ENCODE results near the gene SLC38A10. TPM values are rescaled to one million over a fixed set of nuclear protein-coding genes. Genes with fewer than 3 reads are reported as not detected.

SLC38A10 gene
- total RNA-seq, 4 donors from 2014 or later, result 37.8 to 49.8 (median 45.3) TPM

DNA sequence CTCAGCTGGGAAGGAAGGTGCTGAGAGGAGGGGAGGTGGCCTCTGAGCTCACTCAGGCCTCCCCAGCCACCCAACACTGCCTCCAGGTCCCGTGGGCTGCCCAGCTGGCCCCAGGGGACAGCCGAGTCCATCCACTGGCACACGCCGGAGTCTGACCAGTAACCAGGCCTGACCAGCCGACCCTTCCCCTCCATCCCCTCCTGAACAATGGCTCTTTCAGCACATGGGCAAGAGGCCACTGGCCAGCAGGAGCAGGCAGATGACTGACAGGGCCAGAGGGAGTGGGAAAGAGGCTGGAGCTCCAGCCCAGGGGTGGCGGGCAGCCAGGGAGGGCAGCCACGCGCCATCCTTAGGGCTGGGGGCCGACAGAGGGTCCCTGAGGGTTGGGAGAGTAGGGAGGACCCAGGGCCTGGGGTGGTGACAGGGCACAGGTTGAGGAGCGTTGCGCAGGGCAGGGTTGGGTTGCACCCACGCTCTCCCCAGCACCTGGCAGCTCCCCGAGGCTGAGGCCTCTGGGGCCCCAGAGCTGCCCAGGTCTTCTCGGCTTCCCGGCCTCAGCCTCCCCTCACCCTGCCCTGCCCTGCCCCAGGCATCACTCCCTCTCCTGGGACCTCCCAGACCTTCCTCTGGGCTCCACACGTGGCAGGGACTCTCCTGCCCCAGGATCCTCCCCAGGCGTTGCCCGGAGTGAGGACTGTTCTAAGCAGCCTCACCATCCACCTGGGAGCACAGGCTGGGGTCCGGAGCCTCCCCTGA lies 20.2 kb upstream of the SLC38A10 start:
- no peak overlapping the region for H3K27ac ChIP-seq
- no peak overlapping the region for H3K4me3 ChIP-seq
- no peak for TF ChIP-seq POLR2A (IDR thresholded peaks at IDR 0.05)
- TF ChIP-seq, protein P1, sequence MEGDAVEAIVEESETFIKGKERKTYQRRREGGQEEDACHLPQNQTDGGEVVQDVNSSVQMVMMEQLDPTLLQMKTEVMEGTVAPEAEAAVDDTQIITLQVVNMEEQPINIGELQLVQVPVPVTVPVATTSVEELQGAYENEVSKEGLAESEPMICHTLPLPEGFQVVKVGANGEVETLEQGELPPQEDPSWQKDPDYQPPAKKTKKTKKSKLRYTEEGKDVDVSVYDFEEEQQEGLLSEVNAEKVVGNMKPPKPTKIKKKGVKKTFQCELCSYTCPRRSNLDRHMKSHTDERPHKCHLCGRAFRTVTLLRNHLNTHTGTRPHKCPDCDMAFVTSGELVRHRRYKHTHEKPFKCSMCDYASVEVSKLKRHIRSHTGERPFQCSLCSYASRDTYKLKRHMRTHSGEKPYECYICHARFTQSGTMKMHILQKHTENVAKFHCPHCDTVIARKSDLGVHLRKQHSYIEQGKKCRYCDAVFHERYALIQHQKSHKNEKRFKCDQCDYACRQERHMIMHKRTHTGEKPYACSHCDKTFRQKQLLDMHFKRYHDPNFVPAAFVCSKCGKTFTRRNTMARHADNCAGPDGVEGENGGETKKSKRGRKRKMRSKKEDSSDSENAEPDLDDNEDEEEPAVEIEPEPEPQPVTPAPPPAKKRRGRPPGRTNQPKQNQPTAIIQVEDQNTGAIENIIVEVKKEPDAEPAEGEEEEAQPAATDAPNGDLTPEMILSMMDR (IDR thresholded peaks at IDR 0.05), result no peak
- no peaks in the 10 kb centered on the region for H3K27me3 ChIP-seq
- no peak for DNase-seq
- H3K4me1 ChIP-seq, result peaks cover 0 to 16% (median 7%) of the 10 kb centered on the region in 3 donors
- WGBS, 2 donors, result 70 to 71% methylated on average over 2 to 5 of the region's 19 CpGs
- no peaks in the 10 kb centered on the region for H3K36me3 ChIP-seq
- no peaks in the 10 kb centered on the region for H3K9me3 ChIP-seq
- intact Hi-C loops (cut with DNase I), result no loop called here

DNA sequence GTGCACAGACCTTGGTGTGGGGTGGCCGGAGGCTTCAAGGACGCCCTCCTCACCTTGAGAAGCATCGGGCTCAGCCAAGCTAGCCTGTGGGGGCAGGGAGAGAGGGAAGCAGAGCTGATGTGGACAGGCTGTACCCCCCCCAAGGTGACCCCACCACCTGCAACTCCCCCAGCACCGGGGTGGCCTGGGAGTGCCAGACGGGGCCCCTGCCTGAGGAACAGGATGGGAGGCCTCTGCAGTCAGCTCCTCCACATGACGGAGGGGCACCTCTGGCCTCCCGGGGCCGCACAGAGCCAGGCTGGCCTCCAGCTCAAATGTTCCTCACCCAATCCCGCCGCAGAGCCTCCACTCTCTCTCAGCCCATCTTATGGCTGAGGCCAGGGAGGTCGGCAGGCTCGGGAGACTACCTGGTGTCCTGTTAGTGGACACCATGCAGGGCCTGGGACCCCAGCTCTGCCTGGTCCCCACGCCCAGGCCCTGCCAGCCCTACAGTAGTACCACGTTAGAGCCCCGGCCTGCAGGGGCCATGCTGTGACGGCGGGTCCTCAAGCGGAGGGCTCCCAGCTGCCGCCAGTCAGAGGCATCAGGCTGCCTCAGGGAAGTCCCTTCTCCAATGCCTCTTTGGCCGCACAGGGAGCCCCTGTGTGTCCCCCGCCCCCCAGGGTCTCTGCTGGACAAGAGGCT lies 19.4 kb upstream of the SLC38A10 start:
- intact Hi-C loops (cut with DNase I), result no loop called here
- no peak overlapping the region for H3K4me3 ChIP-seq
- TF ChIP-seq POLR2A (IDR thresholded peaks at IDR 0.05), result no peak
- TF ChIP-seq, protein P1 (IDR thresholded peaks at IDR 0.05), result no peak
- DNase-seq, result no peak
- no peak overlapping the region for H3K27ac ChIP-seq
- no peaks in the 10 kb centered on the region for H3K9me3 ChIP-seq
- WGBS, 2 donors, result 100% methylated on average over 2 of the region's 21 CpGs; no CpG with 5 or more reads in 1 of the 2 donors
- no peaks in the 10 kb centered on the region for H3K36me3 ChIP-seq
- no peaks in the 10 kb centered on the region for H3K27me3 ChIP-seq
- H3K4me1 ChIP-seq, result peaks cover 7 to 23% (median 14%) of the 10 kb centered on the region in 3 donors

DNA sequence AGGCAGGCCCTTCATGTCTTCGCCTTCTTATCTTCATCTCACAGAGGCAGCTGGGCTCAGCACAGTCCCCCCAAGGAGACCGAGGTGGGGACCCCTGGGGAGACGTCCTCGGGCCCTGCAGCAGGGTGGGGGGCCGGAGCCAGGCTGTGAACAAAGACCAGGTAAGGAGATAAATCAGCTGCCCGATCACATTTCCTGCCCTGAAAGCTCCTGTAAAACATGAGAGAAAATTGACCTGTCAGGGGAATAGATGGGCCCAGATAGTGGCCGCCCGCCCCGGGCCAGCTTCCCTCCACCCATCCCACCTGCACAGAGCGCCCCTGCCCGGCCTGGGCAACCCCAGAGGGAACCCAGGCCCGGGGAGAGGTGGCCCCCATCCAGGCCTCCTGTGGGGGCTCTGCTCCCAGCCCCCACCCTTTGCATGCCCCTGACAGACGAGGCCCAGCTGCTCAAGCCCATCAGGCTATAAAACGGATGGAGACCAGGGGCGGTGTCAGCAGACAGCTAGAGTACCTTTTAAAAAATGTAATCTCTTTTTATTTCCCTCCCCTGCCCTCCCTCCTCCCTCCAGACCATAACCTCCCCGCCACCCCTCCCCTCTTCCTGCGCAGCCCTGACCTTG lies 18.8 kb upstream of the SLC38A10 start:
- WGBS, 2 donors, result 79 to 80% methylated on average over 4 to 10 of the region's 17 CpGs

DNA sequence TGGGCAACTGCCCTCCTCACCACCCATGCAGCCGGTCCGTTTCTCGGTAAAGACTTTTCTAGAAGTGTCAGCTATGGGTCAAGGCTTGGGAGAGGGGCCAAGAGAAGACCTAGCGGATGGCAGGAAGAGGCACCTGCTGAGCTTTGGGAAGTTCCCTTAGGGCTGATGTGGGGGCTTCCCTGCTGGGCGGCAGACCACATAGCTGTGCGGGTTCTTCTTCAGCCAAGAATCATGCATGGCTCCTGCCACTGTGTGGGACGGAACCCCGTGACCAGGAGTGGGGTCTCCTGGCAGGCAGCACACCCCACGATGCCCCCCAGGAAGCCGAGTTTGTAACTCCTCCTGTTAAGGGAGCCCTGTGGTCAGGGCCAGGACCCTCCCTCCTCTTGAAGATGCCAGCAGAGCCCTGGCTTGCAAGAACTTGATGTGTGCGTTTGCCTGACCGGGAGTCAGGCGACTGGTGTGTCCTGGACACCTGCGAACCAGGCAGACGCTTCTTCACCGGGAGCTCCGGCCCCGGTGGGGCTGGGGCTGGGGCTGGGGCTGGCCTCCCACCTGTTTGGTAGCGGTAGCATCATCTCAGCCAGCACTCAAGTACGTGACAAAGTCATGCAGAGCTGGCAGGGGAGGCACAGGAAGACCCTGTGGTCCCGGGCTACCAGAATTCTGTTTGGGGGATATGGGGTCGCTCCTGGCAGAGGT lies 17.7 kb upstream of the SLC38A10 start:
- Histone ChIP-seq H3K36me3 (no peaks in the 10 kb centered on the region), H3K27me3 (no peaks in the 10 kb centered on the region), H3K4me3 (no peak overlapping the region), H3K27ac (no peak overlapping the region), H3K4me1 (peaks cover 15 to 38% (median 26%) of the 10 kb centered on the region in 3 donors), H3K9me3 (no peaks in the 10 kb centered on the region)
- intact Hi-C loops (cut with DNase I), result no loop called here
- WGBS, 2 donors, result 84 to 100% methylated on average over 1 to 6 of the region's 22 CpGs
- no peak for DNase-seq
- no peak for TF ChIP-seq POLR2A (IDR thresholded peaks at IDR 0.05)
- TF ChIP-seq, protein P1 (IDR thresholded peaks at IDR 0.05), result no peak

More for the DNA sequence above, 18.8 kb upstream of the SLC38A10 start:
- H3K4me3 ChIP-seq, result no peak overlapping the region
- no peak overlapping the region for H3K27ac ChIP-seq
- DNase-seq, result no peak
- H3K4me1 ChIP-seq, result peaks cover 14 to 30% (median 21%) of the 10 kb centered on the region in 3 donors
- intact Hi-C loops (cut with DNase I), result no loop called here
- TF ChIP-seq POLR2A (IDR thresholded peaks at IDR 0.05), result no peak
- TF ChIP-seq, protein P1 (IDR thresholded peaks at IDR 0.05), result no peak
- H3K9me3 ChIP-seq, result no peaks in the 10 kb centered on the region
- H3K27me3 ChIP-seq, result no peaks in the 10 kb centered on the region
- H3K36me3 ChIP-seq, result no peaks in the 10 kb centered on the region
